ENCODE measurements around the gene CLDND2. TPM values are rescaled to one million over a fixed set of nuclear protein-coding genes. Genes with fewer than 3 reads are reported as not detected.
A peak's percentile ranks its signal among the peaks of the same experiment; 100 is the strongest.
"Not testable (repeated sequence)": the region's sequence is repeated elsewhere in the genome, so short reads cannot be mapped to it uniquely, and the experiment has no call there.

The CLDND2 gene
- total RNA-seq, 1 experiment from 2014 or later: 0.79 TPM

DNA sequence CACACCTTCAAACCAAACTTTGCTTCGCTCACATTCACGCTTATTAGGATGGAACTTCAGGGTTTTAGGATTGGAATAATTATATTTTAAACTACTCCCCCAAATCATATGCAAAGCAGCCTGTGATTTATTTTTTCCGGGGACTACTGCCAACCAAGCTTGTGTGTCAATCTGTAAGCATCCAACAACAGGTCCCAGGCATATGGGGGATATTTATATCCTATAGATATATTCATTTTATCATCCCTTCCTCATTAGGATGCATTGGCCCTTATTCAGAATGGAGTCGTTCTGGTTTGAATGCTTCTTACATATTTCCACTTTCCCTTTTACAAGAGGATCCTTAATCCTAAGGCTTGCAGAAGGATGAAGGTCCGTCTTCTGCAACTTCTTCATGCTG, 30.4 kb upstream of the CLDND2 start:
- no peak overlapping the region for H3K4me3 Mint-ChIP-seq (ENCODE audit: unreplicated experiment)
- CTCF ChIA-PET: interaction anchor here (0.9 to 4.9 kb wide), 13 partner anchors 9 to 261 kb away, joined by 3 to 28 read pairs (median 7); partner anchors contain the start of gene NKG7
- no peaks in the 10 kb centered on the region for H3K36me3 Mint-ChIP-seq (ENCODE audit: insufficient read depth, unreplicated experiment)
- H3K9me3 Mint-ChIP-seq (ENCODE audit: unreplicated experiment): peaks cover 21% of the 10 kb centered on the region
- BruUV-seq (replicated peaks): no TSS peak
- intact Hi-C loops (cut with micrococcal nuclease): loop anchor here (2.0 kb wide), 1 partner anchor 60 kb away; no protein-coding TSS in a partner anchor
- TF ChIP-seq, protein P1, sequence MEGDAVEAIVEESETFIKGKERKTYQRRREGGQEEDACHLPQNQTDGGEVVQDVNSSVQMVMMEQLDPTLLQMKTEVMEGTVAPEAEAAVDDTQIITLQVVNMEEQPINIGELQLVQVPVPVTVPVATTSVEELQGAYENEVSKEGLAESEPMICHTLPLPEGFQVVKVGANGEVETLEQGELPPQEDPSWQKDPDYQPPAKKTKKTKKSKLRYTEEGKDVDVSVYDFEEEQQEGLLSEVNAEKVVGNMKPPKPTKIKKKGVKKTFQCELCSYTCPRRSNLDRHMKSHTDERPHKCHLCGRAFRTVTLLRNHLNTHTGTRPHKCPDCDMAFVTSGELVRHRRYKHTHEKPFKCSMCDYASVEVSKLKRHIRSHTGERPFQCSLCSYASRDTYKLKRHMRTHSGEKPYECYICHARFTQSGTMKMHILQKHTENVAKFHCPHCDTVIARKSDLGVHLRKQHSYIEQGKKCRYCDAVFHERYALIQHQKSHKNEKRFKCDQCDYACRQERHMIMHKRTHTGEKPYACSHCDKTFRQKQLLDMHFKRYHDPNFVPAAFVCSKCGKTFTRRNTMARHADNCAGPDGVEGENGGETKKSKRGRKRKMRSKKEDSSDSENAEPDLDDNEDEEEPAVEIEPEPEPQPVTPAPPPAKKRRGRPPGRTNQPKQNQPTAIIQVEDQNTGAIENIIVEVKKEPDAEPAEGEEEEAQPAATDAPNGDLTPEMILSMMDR (IDR thresholded peaks at IDR 0.05; ENCODE audit: unreplicated experiment): no peak
- H3K4me1 Mint-ChIP-seq (ENCODE audit: insufficient read depth, unreplicated experiment): peaks cover 7% of the 10 kb centered on the region
- DNase-seq (ENCODE audit: unreplicated experiment): no peak
- H3K27ac Mint-ChIP-seq (ENCODE audit: low read depth, unreplicated experiment): no peak overlapping the region
- H3K27me3 Mint-ChIP-seq (ENCODE audit: insufficient read depth, unreplicated experiment): no peaks in the 10 kb centered on the region
- POLR2A ChIA-PET: no interaction called here

DNA sequence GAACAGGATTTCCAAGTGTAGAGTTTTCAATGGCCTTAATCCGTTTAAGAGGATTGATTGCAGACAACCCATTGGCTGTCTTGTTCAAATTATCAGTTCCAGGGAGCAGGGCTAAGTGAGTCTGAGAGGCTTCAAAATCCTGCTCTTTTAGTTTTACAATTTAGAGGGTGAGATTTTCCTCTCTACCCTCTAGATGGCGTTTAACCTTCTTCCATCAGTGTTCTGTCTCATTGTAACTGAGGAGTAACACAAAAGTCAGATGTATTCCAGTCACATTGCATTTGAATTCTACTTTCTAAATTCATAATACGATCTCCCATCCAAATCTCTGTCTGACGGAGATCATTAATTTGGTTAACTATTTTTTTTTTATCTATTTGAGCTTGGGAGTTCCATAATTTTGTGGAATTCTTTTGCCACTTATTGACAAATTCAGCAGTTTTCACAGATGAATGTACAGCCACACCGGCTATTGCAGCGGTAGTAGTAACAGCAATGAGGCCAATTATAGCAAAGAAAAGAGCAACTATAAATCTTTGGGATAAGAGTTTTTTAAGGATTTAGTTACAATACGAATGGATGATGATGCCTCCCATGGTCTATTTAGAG, 29.4 kb upstream of the CLDND2 start:
- H3K27ac Mint-ChIP-seq (ENCODE audit: low read depth, unreplicated experiment): no peak overlapping the region
- H3K4me3 Mint-ChIP-seq (ENCODE audit: unreplicated experiment): no peak overlapping the region
- peaks cover 13% of the 10 kb centered on the region for H3K9me3 Mint-ChIP-seq (ENCODE audit: unreplicated experiment)
- H3K36me3 Mint-ChIP-seq (ENCODE audit: insufficient read depth, unreplicated experiment): no peaks in the 10 kb centered on the region
- TF ChIP-seq, protein P1 (IDR thresholded peaks at IDR 0.05; ENCODE audit: unreplicated experiment): peak; percentile 30
- no TSS peak for BruUV-seq (replicated peaks)
- intact Hi-C loops (cut with micrococcal nuclease): loop anchor here (1.0 to 2.0 kb wide), 3 partner anchors 59 to 259 kb away; no protein-coding TSS in a partner anchor
- ChIA-PET CTCF (interaction anchor here (0.6 to 4.9 kb wide), 35 partner anchors 8 to 387 kb away, joined by 3 to 28 read pairs (median 4); partner anchors contain the start of genes NKG7 and SIGLEC10), POLR2A (no interaction called here)
- peak; percentile 43 for DNase-seq (ENCODE audit: unreplicated experiment)
- H3K4me1 Mint-ChIP-seq (ENCODE audit: insufficient read depth, unreplicated experiment): peaks cover 7% of the 10 kb centered on the region
- H3K27me3 Mint-ChIP-seq (ENCODE audit: insufficient read depth, unreplicated experiment): no peaks in the 10 kb centered on the region

- BruUV-seq (replicated peaks); H3K4me1 Mint-ChIP-seq (ENCODE audit: insufficient read depth, unreplicated experiment); intact Hi-C loops (cut with micrococcal nuclease); H3K36me3 Mint-ChIP-seq (ENCODE audit: insufficient read depth, unreplicated experiment); H3K27ac Mint-ChIP-seq (ENCODE audit: low read depth, unreplicated experiment); DNase-seq (ENCODE audit: unreplicated experiment); H3K27me3 Mint-ChIP-seq (ENCODE audit: insufficient read depth, unreplicated experiment); H3K4me3 Mint-ChIP-seq (ENCODE audit: unreplicated experiment): not testable (repeated sequence)
- ChIA-PET CTCF (interaction anchor here (0.5 to 4.9 kb wide), 28 partner anchors 8 to 387 kb away, joined by 3 to 28 read pairs (median 5); partner anchors contain the start of gene SIGLEC10), POLR2A (interaction anchor here (1.6 kb wide), 1 partner anchor 9 kb away, joined by 3 read pairs; no protein-coding TSS in a partner anchor)
- H3K9me3 Mint-ChIP-seq (ENCODE audit: unreplicated experiment): peaks cover 10% of the 10 kb centered on the region
Measured at GRCh38 chr19:51397453-51397852, 28.6 kb upstream of the CLDND2 start.

- DNase-seq (ENCODE audit: unreplicated experiment): no peak
- BruUV-seq (replicated peaks): no TSS peak
- Mint-ChIP-seq H3K4me1 (ENCODE audit: insufficient read depth, unreplicated experiment) (peaks cover 7% of the 10 kb centered on the region), H3K36me3 (ENCODE audit: insufficient read depth, unreplicated experiment) (no peaks in the 10 kb centered on the region), H3K4me3 (ENCODE audit: unreplicated experiment) (no peak overlapping the region), H3K27me3 (ENCODE audit: insufficient read depth, unreplicated experiment) (no peaks in the 10 kb centered on the region), H3K9me3 (ENCODE audit: unreplicated experiment) (no peaks in the 10 kb centered on the region), H3K27ac (ENCODE audit: low read depth, unreplicated experiment) (no peak overlapping the region)
- ChIA-PET POLR2A (interaction anchor here (0.6 to 1.6 kb wide), 2 partner anchors 10 to 218 kb away, joined by 3 read pairs; no protein-coding TSS in a partner anchor), CTCF (interaction anchor here (0.6 to 4.9 kb wide), 13 partner anchors 13 to 264 kb away, joined by 3 to 28 read pairs (median 4); no protein-coding TSS in a partner anchor)
- TF ChIP-seq, protein P1 (IDR thresholded peaks at IDR 0.05; ENCODE audit: unreplicated experiment): no peak
- intact Hi-C loops (cut with micrococcal nuclease): no loop called here
Measured at GRCh38 chr19:51396175-51396574, 27.4 kb upstream of the CLDND2 start.

All from MCF 10A (cell line).